Stimulated activated CD4-positive, alpha-beta T cell treated with anti-CD3 and anti-CD28 coated beads, TNF-alpha, amount 100 ng/mL, for 1 hour (primary cell): Measurements from ENCODE around the gene JAG1.
A peak's percentile ranks its signal among the peaks of the same experiment; 100 is the strongest.

Experiments used
- DNase-seq, 3 donors: peaks; one replicate each; pipeline ENCODE4 v3.0.0-alpha.2; 2020; ENCODE audit warnings: low read depth in 3 of 3, low spot score in 1 of 3

JAG1 gene

DNA sequence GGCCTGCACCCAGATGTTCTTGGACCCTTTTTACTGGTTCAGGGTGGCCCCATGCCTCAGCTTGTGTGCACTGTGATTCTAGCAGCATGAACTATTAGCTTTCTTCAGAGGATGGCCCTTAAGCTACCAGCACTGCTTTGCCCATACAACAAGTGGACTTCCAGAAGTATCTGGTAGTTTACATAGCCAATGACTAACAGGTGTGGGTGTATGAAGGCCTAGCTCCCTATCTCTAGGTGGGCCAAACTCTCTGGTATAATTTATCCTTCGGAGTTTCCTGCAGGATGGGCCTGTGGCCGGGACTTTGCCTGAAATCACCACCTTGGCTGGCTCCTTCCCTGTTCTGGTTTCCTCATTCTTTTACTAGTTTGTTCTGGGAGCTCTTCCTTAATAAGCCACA lies 26.1 kb upstream of the JAG1 start:
- DNase-seq: no peak

DNA sequence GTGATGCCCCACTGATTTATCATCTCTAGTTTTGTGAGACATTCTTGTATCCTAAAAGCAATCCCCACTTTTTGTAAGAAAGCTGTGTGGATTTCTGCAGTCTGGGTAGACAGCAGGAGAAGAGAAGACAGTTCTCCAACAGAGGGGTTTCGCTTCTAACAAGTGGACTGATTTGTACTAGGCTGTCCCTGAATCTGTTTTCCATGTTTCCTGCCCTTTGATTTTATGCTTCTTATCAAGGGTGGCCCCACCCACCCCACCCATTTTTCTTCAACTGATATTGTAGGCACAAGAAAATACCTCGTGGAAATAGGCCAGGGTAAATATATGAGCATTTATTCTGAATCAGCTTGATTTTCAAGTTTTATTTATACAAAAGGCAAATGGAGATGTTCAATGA lies 25.7 kb upstream of the JAG1 start:
- DNase-seq: no peak

DNA sequence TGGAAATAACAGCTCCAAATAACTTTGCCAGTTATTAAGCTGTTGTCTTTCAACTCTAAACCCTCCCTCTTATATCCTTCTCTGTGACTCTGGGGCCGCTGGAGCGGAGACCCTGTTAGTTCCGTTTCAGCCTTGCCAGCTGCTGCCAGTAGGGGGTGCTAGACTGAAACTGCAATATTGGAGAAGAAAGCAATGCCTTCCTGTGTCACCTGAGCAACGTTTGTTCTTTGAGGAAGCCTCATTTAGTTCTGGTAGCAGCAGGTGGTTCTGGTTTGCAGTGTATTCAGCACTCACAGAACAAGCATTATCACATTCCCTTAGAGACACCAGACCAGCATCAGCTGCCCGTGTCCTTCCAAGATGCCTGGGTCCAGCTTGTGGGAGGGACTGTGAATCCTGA lies 22.9 kb upstream of the JAG1 start:
- DNase-seq: no peak

DNA sequence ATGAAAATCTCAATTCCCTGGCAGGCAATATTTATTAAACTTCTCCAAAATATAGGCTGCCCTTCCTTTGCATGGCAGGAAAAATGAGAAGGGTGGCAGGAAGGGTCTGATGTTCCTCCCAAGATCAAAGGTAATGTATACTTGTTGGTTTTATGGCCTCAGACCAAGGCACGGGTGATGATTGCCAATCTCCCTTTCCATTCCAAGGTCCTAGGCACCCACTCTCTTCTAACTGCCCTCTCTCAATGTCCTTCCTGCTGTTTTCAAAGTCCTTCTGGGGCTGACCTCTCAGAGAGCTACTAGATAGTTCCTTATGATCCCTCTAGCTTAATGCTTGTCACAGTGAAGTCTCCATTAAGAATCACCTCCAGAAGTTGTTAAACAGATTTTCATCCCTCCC lies 15.6 kb upstream of the JAG1 start:
- no peak for DNase-seq

DNA sequence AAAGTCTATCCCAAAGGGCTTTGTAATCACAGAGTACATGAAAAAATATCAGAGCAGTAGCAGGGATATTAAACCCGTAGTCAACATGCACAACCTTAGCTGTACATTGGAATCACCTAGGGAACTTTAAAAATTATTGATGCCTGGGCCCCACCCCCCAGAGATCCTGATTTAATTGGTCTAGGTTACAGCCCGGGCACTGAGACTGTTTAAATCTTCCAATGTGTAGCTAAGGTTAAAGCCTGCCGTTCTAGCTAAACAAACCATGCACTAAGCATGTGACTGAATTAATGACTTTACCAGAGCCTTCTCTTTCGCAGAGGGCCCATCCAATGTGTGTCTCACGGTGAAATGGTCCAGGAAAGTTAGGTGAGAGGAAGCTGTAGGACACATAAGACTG lies 14.1 kb upstream of the JAG1 start:
- no peak for DNase-seq

DNA sequence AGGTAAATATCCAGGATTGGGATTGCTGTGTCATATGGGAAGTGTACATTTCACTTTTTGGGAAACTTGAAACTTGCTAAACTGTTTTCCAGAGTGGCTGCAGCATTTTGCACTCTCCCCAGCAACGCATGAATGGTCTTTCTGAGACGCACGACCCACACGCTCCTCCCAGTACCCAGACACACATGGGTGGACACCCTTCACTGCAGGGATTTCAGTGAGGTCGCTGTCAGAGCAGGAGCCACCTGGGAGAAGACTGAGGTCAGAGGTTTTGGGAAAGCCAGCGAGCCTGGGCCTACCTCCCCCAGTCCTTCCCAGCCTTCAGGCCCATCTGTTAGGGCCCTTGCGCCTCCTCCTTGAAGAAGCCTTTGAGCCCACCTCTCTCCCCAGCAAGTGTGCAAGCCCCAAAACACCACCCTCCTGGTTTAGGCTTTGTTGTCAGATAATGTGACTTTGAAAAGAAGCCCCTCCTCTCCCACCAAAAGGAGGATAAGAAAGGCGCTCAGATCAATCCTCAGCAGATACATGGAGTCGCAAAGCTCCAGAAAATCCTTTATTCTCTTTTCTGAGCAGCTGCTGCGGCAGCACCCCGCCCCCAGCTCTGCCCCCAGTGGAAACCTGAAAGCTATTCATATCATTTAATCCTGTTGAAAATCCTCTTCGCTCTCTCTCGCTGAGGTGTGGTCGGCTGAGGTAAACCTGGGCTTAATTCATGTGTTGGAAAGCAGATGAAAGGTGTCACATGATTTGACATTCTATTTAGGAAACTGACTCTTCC lies 12.7 kb upstream of the JAG1 start:
- DNase-seq: no peak

DNA sequence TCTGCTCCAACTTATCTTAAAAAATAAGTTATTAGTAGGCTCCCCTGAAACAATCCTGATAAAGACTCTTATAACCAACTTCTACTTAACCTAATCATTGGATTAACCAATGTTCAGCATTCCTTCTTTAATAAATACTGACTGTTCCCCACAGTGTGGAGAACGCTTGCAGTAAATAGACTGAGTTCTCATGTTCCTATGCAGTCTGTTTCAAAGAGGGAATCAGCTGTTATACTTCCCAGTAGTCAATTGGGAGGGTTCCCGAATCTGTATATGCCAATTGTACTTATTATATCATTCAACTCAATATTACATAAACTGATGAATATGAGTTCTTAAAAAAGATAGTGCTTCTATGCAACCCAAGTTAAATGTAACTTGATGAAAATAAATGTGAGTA lies 9.7 kb upstream of the JAG1 start:
- DNase-seq: no peak

DNA sequence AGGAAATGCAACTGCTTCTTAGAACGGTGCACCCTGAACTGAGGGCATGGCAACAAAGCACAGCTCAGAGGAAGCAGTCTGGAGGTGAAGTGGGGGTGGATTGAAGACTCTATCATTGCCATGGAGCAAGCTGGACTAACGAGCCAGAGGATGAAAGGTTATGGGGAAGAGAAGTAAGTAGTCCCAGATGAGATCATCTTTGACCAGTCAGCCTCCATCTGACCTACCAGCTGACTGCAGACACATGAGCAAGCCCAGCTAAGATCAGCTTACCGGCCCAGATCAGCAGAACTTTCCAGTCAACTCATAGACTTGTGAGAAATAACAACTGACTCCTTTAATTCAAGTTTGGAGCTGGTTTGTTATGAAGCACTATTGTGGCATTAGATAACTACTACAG lies 9.1 kb upstream of the JAG1 start:
- DNase-seq: no peak

DNA sequence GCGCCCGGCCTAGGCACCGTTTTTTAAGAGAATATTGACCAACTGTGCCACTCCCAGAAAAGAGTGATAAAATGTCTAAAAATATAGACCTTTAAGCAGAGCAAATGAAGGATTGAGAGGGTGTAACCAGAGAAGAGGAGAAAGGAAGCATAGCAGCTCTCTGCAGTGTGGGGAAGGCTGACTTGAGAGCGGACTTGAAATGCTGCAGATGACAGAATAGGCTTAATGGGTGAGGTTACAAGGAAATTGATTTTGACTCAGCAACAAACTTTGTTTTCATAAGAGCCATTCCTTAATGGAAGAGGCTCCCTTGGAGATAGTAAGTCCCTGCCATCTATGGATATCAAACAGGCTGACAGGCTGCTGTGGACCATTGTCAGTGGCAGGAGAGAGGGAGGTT lies 7.7 kb upstream of the JAG1 start:
- DNase-seq: no peak

DNA sequence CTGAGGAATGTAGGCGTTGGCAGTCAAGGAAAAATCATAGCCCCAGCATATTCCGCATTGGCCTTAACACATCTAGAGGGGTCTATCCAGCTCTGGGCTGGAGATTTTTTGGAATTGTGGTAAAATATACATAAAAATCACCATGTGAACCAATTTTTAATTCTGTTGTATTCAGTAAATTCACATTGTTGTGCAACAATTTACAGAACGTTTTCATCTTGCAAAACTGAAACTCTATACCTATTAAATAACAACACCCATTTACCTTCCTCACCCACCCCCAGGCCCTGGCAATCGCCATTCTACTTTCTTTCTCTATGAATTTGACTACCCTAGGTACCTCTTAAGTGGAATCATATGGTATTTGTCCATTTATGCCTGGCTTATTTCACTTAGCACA lies 6.8 kb upstream of the JAG1 start:
- DNase-seq: no peak

DNA sequence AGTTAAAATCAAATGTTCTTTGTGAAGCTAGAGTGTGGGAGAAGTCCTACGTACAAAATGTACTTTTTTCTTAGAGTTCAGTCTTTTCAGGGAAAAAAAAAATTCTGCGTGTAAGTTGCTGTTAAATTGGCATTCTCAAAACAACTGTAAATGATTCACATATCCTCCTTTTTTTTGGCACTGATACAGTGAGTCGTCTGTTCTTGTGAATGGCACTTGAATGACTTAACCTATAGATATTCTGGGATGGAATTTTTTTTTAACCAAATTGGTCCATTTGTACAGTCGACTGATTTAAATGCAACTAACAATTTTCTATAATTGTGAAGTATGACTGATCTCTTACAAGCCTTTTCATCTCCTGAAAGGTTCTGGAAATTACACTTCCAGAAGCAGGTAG lies 5.5 kb upstream of the JAG1 start:
- DNase-seq: no peak

DNA sequence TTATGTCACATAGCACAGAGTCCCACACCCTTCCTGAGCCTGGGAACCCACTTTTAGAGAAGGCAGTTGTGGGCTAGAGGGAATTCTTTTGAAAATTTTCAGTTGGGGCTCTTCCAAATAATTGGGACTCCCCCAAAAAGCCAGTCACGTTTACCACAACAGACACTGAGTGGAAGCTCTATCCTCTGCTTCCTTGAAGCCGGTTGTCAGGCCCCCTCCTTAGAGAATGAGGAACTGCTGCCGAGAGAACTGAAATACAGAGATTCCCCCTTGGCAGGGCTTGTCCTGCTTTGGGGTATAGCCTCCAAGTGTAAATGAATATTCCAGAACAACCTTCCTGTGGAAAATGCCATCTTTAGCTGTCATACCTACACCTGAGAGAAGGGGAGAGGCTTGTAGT lies 2.7 kb upstream of the JAG1 start:
- no peak for DNase-seq

DNA sequence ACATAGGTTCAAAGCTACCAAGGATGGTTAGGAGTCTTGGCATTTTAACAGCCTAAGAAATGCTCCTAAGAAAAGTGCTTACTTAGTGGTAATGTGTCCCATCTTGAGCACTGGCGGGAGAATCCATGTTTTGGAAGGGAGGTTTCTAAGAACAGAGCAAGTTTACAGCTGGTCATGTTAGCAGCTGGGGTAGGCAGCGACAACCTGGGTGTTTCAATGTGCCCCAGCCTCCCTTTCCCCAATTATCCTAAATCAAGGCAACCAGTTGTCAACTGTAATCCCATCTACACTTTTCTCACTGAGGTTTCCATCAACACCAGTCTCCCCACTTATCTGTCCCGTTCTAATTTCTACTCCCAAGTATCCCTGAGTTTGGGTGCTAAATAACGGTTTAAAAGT lies 1.6 kb upstream of the JAG1 start:
- DNase-seq: no peak

DNA sequence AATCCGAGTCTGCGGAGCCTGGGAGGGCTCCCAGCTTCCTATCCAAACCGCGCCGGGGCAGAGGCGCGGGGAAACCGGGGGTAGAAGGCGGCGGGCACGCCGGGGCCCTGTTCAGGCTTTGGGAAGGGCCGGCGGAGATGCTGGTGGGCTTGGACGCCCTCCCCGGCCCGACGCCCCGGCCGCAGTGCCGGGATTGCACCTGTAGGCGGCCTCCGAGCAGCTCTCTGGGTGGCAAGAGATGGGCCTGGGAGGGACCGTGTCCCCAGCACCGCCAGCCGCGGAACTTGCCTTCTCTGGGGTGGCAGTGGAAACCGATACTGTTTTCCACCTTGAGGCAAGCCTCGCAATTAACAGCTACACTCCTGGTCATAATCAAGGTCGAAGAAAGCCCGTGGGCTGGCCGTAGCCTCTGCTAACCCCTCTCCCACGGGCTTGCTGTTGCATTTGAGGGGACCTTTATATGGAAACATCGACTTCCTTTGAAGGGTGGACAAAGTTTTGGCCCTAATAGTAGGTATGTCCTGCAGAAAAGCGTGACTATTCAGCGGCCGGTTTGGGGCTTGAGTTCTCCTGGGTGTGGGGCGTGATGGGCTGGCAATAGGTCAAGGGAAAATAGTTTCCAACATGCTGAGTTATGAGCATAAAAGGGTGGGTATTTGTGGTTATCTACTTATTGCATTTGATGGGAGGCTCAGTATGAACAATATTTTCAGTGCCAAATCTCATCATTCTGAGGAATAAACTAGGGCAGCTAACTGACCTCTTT lies 1.1 kb upstream of the JAG1 start:
- DNase-seq: no peak

DNA sequence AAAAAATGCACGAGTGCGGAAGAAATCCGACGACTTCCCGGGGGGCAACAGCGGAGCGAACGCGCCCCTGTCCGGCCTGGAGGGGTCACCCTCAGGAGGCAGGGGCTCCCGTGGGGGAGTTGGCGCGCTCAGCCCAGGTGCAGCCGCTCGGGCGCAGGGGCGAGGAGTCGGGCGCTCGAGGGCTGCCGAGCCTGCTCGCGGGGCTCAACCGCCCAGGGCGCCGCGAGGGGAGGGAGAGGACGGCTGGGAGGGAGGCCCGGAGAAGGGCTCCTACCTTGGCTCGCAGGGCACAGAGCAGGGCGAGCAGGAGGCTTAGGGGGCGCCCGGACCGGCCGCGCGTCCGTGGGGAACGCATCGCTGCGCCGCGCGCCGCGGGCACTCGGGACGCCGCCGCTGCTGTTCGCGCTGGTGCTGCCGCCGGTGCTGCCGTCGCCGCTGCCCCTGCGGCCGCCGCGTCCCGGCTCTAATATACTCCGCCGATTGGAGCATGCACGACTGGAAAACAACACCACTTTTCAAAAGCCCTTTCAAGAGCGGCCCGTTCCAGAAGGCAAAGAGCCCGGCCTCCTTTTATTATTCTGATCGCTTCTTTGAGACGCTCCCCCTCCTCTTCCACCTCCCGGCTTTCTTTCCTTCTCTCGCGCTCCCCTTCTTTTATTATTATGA lies 490 bp downstream of the JAG1 start:
- no peak for DNase-seq

DNA sequence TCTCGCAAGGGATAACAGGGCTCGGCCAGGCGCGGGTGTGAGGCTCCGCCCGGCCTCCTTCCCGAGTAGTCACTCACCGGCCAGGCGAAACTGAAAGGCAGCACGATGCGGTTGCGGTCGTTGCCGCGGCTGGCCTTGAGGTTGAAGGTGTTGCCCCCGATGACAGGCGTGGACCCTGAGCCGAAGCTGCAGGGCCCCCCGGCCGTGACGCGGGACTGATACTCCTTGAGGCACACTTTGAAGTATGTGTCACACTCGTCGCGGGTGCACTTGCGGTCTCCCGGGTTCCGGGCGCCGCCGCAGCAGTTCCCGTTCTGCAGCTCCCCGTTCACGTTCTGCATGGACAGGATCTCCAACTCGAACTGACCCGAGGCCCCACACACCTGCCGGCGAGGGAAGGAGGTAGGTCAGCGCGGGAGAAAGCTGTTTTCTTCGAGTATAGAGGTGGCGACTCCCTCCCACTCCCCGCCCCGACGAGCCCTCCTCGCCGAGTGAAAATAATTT lies 1.1 kb downstream of the JAG1 start:
- peak in 1 of 3 donors; percentile 10 for DNase-seq

DNA sequence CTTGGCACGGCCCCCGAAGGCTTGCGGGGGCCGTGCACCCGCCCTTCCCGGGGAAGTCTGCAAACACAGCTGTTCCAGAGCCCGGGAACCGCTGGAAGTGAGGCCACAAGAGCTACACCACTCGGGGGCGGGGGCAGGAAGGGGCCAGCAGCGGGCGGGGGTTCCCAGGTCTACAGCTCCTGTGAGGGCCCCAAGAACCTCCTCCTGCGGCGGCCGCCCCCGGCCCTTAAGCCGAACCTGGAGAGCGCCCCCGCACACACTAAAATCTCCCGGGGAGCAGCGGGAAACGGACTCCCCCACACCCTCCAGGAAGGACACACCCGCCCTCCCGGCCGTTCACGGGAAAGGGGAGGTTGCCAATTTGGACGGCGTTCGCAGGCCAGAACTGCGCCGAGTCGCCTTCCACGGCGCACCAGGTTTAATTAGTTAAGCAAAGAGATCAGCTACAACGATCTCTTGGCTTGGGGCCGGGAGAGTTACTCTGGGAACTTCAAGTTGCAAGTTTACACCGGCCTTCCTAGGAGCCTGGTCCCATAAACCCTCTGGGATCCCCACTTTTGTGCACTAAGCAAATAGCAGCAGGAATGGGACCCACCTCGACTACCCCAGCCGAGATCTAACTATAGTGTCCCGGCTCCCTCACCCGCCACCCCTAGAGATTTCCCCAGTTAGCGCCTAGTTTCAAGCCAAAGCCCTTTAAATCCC lies 1.7 kb downstream of the JAG1 start:
- no peak for DNase-seq

DNA sequence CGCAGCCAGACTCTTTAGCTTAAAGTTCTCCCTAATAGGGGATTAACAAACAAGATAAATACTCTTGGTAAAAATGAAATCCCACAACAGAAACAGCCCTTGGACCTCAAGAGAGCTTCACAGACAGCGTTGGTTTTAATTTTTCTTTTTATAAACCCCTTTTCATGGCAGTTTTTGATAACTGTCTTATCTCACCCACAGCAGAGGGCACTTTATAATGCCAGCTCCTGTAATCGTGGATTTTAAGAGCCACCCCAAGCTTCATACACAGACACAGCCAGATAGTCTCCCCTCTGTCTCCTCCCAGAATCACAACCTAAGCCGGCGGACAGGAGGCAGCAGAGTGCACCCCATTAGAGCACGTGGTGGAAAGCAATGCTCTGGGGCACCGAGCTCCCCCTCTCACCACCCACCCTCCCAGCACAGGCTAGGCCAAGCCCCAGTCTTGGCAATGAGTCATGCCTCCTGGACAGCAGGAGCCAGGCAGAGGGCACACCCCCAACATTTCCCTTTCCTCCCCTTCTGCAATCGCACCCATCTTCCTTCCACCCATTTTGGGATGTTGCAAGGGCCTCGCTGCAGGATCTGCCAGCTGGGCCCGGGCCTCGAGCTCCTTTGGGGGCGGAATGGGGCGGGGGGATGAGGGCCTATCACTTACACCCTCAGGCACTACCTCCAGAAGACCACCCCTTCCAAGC lies 2.4 kb downstream of the JAG1 start:
- DNase-seq: no peak

DNA sequence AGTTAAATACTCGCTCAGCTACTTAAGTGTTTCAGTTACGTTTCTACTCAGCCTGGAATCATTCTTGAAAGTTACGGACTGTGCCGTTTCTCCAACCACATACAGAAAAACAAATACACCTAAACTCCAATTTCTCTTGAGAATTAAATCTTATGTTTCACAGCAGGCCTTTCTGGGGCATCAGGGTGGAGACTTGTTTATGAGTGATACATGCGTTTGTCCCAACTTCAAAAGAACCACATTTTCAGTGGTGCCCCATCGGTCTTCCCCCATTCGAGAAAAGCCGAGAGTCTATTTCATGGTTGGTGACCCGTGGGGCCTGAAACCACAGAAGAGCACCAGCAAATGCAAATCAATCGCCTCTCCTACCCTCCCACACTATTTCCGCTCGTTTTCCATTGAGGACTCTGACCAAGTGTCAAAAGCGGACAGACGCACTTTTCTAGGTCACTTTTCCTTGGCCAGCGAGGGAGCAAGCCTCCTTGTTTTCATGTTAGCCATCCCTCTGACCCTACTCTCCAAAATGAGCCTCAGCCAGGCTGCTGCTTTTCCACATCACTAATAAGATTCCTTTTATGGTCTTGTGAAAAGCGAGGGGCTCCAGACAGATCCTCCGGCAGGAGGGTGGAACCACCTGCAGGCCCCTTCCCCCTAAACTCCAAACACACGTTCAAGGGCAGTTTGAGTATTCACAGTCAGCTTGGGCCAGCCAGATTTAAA lies 3.1 kb downstream of the JAG1 start:
- DNase-seq: no peak

DNA sequence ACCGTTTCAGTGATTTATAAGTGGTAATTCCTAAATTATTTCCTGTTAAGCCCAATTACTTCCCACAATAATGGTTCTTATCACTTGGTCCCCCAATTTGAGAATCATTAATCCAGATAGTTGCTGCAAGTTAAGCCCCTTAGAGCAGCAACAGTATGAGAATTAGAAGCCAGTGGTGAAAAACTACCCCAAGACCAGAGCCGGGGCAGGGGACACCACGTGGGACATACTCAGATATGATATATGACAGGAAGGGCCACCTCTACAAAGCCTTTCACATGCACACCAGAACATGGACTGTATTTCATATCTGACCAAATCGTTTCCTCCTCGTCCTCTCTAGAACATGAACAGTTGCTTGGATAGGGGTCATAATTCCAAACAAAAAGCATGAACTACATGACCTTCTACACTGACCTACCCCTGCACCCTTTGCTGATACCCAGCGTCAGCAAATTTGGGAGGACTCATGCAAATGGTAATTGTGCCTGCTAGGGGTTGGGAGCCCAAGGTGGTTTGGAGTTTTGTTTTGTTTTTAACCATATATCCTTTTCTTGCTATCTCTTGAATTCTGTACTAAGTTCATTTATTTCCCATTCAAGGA lies 3.9 kb downstream of the JAG1 start:
- DNase-seq: no peak
